ENCODE results near the gene ELAVL3.

DNA sequence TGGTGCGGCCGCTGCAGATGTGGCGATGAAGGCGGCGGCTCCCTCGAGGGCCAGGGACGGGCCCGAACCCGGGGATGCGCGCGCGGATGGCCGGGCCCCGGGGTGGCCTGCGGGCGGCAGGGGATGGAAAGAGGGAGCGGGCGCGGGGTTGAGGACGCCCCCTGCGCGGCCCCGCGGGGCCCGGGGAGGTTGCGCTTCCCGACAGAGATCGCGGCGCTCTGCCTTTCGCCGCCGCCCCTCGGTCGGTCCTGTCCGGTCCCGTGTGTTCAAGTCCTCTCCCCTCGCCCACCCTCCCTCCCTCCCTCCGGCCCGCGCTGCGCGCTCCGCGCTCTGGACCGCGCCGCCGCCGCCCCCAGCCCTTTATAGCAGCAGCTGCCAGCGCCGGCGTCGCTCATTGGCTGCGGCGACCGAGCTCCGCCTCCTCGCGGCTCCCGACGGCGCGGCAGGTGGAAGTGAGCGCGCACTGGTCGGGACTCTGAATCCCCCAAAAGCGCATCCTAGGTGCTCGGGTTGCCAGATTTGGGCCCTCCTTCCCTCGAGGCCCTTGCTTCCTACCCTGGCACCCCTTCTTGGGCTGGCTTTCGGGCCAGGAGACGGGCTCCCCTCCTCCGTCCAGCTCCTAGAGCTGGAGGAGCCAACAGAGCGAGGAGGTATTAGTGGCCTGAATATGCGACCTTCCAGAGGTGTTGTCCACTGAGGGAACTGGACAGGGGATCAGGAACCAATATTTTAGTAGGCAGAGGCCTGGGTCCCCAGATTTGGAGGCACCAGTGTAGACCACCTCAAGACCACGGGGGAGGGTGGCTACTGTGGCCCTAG lies at the start of gene ELAVL3:
- TF ChIP-seq, protein P1, sequence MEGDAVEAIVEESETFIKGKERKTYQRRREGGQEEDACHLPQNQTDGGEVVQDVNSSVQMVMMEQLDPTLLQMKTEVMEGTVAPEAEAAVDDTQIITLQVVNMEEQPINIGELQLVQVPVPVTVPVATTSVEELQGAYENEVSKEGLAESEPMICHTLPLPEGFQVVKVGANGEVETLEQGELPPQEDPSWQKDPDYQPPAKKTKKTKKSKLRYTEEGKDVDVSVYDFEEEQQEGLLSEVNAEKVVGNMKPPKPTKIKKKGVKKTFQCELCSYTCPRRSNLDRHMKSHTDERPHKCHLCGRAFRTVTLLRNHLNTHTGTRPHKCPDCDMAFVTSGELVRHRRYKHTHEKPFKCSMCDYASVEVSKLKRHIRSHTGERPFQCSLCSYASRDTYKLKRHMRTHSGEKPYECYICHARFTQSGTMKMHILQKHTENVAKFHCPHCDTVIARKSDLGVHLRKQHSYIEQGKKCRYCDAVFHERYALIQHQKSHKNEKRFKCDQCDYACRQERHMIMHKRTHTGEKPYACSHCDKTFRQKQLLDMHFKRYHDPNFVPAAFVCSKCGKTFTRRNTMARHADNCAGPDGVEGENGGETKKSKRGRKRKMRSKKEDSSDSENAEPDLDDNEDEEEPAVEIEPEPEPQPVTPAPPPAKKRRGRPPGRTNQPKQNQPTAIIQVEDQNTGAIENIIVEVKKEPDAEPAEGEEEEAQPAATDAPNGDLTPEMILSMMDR (IDR thresholded peaks at IDR 0.05), result no peak
- no peak for TF ChIP-seq POLR2A (IDR thresholded peaks at IDR 0.05)

All from adrenal gland (tissue), 5 donors.